Smooth muscle cell (in vitro differentiated cells): ENCODE results near the gene BAIAP2. TPM values are rescaled to one million over a fixed set of nuclear protein-coding genes. Genes with fewer than 3 reads are reported as not detected.

Experiments used
- DNase-seq: peaks from one replicate; lab custom pipeline; 2025; ENCODE audit not compliant: unreplicated experiment; lab: John Stamatoyannopoulos, UW
- H2AFZ ChIP-seq: fragments of 200-600 bp; sonication (generic); 2 replicates; pipeline ENCODE4 v1.6.0; 2016; ENCODE audit warnings: antibody characterized with exemption, low read depth, mild to moderate bottlenecking
- H3F3A ChIP-seq: fragments of 200-600 bp; sonication (generic); 2 replicates; pipeline ENCODE4 v1.6.0; 2017; ENCODE audit warnings: antibody characterized with exemption, low read depth
- H3K27ac ChIP-seq: fragments of 200-600 bp; sonication (generic); 2 replicates; pipeline ENCODE4 v1.5.1; 2016; ENCODE audit warnings: low read depth, mild to moderate bottlenecking
- H3K27me3 ChIP-seq: fragments of 200-600 bp; sonication (generic); 2 replicates; pipeline ENCODE4 v1.6.1; 2016; ENCODE audit warnings: low read depth, mild to moderate bottlenecking
- H3K36me3 ChIP-seq: fragments of 200-600 bp; sonication (generic); 2 replicates; pipeline ENCODE4 v1.5.1; 2016; ENCODE audit warnings: low read depth
- H3K4me1 ChIP-seq: fragments of 200-600 bp; sonication (generic); 2 replicates; pipeline ENCODE4 v1.5.1; 2016; ENCODE audit warnings: low read depth
- H3K4me2 ChIP-seq: fragments of 200-600 bp; sonication (generic); 2 replicates; pipeline ENCODE4 v1.6.0; 2016; ENCODE audit warnings: mild to moderate bottlenecking
- H3K4me3 ChIP-seq: fragments of 200-600 bp; sonication (generic); 2 replicates; pipeline ENCODE4 v1.5.1; 2016; ENCODE audit warnings: mild to moderate bottlenecking
- H3K79me2 ChIP-seq: fragments of 200-600 bp; sonication (generic); 2 replicates; pipeline ENCODE4 v1.6.0; 2016; ENCODE audit warnings: low read depth, mild to moderate bottlenecking
- H3K9ac ChIP-seq: fragments of 200-600 bp; sonication (generic); 2 replicates; pipeline ENCODE4 v1.6.0; 2016; ENCODE audit warnings: low read depth
- H3K9me3 ChIP-seq: fragments of 200-600 bp; sonication (generic); replicated peaks from 2 replicates; pipeline ENCODE4 v1.5.1; 2016; ENCODE audit warnings: low read depth
- H4K20me1 ChIP-seq: fragments of 200-600 bp; sonication (generic); 2 replicates; pipeline ENCODE4 v1.6.0; 2016; ENCODE audit warnings: low read depth
- WGBS: methylation state at CpG from one replicate; pipeline ENCODE4 v1.1.7; 2016; ENCODE audit warnings: low lambda C conversion rate; 5-methylcytosine and 5-hydroxymethylcytosine counted together
- polyA plus RNA-seq: library from polyadenylated mRNA; unstranded; fragments of >200 nt; fragmentation: Nextera tagmentation; extraction: Ambion mirVana; gene quantifications from 2 replicates; pipeline ENCODE4 v1.2.1, GENCODE V29; 2016
- total RNA-seq: library from RNA; depleted of rRNA; stranded (reverse); fragments of >200 nt; gene quantifications from 2 replicates; pipeline ENCODE4 v1.2.3, GENCODE V29; 2014
- TF ChIP-seq, protein P1 (sequence below): fragments of 200-600 bp; sonication (generic); IDR thresholded peaks from 2 replicates; pipeline ENCODE4 v1.5.1; 2017; ENCODE audit warnings: borderline replicate concordance, mild to moderate bottlenecking, antibody characterized with exemption; ENCODE audit not compliant: insufficient read depth, poor library complexity, severe bottlenecking

BAIAP2 gene
- total and polyA plus RNA-seq, 2 experiments from 2014 or later: 26.6 to 41.9 TPM

- H3K9ac ChIP-seq: peak overlapping the region; percentile 79
- no peaks in the 10 kb centered on the region for H3K9me3 ChIP-seq
- H2AFZ ChIP-seq: no peak overlapping the region
- H3K4me2 ChIP-seq: peak overlapping the region; percentile 96
- no peaks in the 10 kb centered on the region for H3K27me3 ChIP-seq
- no peak for DNase-seq
- peaks cover 7% of the 10 kb centered on the region for H3F3A ChIP-seq
- peaks cover 59% of the 10 kb centered on the region for H4K20me1 ChIP-seq
- no peaks in the 10 kb centered on the region for H3K36me3 ChIP-seq
- H3K4me3 ChIP-seq: peak overlapping the region; percentile 85
- TF ChIP-seq, protein P1, sequence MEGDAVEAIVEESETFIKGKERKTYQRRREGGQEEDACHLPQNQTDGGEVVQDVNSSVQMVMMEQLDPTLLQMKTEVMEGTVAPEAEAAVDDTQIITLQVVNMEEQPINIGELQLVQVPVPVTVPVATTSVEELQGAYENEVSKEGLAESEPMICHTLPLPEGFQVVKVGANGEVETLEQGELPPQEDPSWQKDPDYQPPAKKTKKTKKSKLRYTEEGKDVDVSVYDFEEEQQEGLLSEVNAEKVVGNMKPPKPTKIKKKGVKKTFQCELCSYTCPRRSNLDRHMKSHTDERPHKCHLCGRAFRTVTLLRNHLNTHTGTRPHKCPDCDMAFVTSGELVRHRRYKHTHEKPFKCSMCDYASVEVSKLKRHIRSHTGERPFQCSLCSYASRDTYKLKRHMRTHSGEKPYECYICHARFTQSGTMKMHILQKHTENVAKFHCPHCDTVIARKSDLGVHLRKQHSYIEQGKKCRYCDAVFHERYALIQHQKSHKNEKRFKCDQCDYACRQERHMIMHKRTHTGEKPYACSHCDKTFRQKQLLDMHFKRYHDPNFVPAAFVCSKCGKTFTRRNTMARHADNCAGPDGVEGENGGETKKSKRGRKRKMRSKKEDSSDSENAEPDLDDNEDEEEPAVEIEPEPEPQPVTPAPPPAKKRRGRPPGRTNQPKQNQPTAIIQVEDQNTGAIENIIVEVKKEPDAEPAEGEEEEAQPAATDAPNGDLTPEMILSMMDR: no peak
- peaks cover 53% of the 10 kb centered on the region for H3K79me2 ChIP-seq
- peaks cover 35% of the 10 kb centered on the region for H3K4me1 ChIP-seq
- WGBS: 64% methylated on average over 24 of the region's 24 CpGs
- peak overlapping the region; percentile 67 for H3K27ac ChIP-seq
These were observed 1.4 kb downstream of the BAIAP2 start for GRCh38 chr17:81036197-81036941.

DNA sequence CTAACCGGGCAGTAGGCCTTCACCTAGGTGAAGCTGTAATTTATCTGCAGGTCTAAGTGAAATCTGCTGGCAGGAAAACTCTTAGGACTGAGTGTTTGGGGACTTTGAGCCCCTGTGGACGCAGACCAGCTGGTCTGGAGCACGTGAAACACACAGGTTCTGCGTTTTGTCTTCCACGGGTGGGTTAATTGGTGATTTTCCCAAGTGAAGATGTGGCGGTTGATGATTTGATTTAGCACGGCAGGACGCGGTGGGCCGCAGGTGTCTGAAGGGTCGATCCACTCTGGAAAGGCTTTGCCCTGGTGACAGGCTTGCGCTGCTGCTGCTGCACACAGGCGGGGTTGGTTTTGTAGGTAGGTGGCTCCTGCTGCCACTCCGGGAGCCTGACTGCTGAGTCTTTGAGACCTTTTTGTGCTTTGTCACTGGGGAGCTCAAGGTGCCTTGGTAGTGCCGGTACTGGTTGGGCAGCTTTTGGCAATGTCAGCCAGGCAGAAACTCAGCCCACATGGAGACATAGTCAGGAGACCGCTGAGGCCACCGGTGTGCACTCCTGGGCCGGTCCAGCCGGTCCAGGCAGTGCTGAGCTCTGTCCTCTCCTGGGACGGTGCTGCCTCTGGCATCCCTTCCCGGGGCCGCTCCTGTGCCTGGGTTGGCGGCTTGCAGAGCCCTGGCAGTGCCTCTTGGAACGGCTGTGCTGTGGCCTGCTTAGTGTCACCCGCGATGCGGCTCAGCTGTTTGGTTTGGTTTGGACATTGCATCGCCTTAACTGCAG, 2.3 kb downstream of the BAIAP2 start:
- Histone ChIP-seq H3K4me2 (peak overlapping the region; percentile 96), H3K27ac (peak overlapping the region; percentile 67), H3K27me3 (no peaks in the 10 kb centered on the region), H3K9me3 (no peaks in the 10 kb centered on the region), H3F3A (peaks cover 7% of the 10 kb centered on the region), H3K79me2 (peaks cover 62% of the 10 kb centered on the region), H4K20me1 (peaks cover 67% of the 10 kb centered on the region), H2AFZ (no peak overlapping the region), H3K9ac (peak overlapping the region; percentile 79), H3K36me3 (no peaks in the 10 kb centered on the region), H3K4me3 (peak overlapping the region; percentile 85), H3K4me1 (peaks cover 35% of the 10 kb centered on the region)
- WGBS: 75% methylated on average over 28 of the region's 28 CpGs
- no peak for DNase-seq
- TF ChIP-seq, protein P1: no peak

- Histone ChIP-seq H3K27me3 (no peaks in the 10 kb centered on the region), H3K9ac (no peak overlapping the region), H2AFZ (no peak overlapping the region), H3K27ac (peak overlapping the region; percentile 39), H3K9me3 (no peaks in the 10 kb centered on the region), H3K36me3 (no peaks in the 10 kb centered on the region), H4K20me1 (peaks cover 76% of the 10 kb centered on the region), H3K4me1 (peaks cover 35% of the 10 kb centered on the region), H3K4me2 (peak overlapping the region; percentile 96), H3F3A (peaks cover 7% of the 10 kb centered on the region), H3K4me3 (no peak overlapping the region), H3K79me2 (peaks cover 70% of the 10 kb centered on the region)
- DNase-seq: no peak
- WGBS: 94% methylated on average over 30 of the region's 30 CpGs
- TF ChIP-seq, protein P1: no peak
These were observed 3.1 kb downstream of the BAIAP2 start for GRCh38 chr17:81037798-81038733.
